WERI-Rb-1 (cell line): ENCODE data around the gene ANKMY2.

Source experiments
- DNase-seq: peaks from one replicate; pipeline ENCODE4 v3.0.0-alpha.2; 2020
- H3K27ac ChIP-seq: fragments of 250-450 bp; sonication (Bioruptor Pico); 2 replicates; pipeline ENCODE4 v1.5.1; 2020; ENCODE audit warnings: mild to moderate bottlenecking, moderate library complexity
- H3K27me3 ChIP-seq: fragments of 250-450 bp; sonication (Bioruptor Pico); 2 replicates; pipeline ENCODE4 v1.5.1; 2021; ENCODE audit warnings: mild to moderate bottlenecking, low read depth, moderate library complexity; ENCODE audit not compliant: insufficient read depth, severe bottlenecking
- H3K36me3 ChIP-seq: fragments of 250-450 bp; sonication (Bioruptor Pico); 2 replicates; pipeline ENCODE4 v1.5.1; 2020; ENCODE audit warnings: mild to moderate bottlenecking, moderate library complexity
- H3K4me3 ChIP-seq: 2 replicates; pipeline ENCODE4 v1.5.1; 2011; ENCODE audit warnings: low read depth, mild to moderate bottlenecking, control low read depth, low read length
- H3K9me3 ChIP-seq: fragments of 250-450 bp; sonication (Bioruptor Pico); 2 replicates; pipeline ENCODE4 v1.5.1; 2021; ENCODE audit warnings: mild to moderate bottlenecking, moderate library complexity; ENCODE audit not compliant: severe bottlenecking
- CTCF ChIP-seq: IDR thresholded peaks from 2 replicates; pipeline ENCODE4 v1.5.1; 2011; ENCODE audit warnings: low read depth, mild to moderate bottlenecking, control low read depth, inconsistent platforms, low read length

ANKMY2 gene

GRCh38 chr7:16587129-16587528 is 58.4 kb downstream of the ANKMY2 start:
- H3K36me3 ChIP-seq = no peaks in the 10 kb centered on the region
- DNase-seq = no peak
- no peak for TF ChIP-seq CTCF
- no peaks in the 10 kb centered on the region for H3K27me3 ChIP-seq
- H3K4me3 ChIP-seq = no peak overlapping the region; the same call in 1 of the 2 replicates
- no peak overlapping the region for H3K27ac ChIP-seq
- no peaks in the 10 kb centered on the region for H3K9me3 ChIP-seq

GRCh38 chr7:16586081-16586874 is 59.3 kb downstream of the ANKMY2 start:
- no peaks in the 10 kb centered on the region for H3K36me3 ChIP-seq
- no peak overlapping the region for H3K27ac ChIP-seq
- no peaks in the 10 kb centered on the region for H3K27me3 ChIP-seq
- no peak overlapping the region for H3K4me3 ChIP-seq
- no peaks in the 10 kb centered on the region for H3K9me3 ChIP-seq
- TF ChIP-seq CTCF = no peak
- no peak for DNase-seq

GRCh38 chr7:16585540-16585939 is 60.0 kb downstream of the ANKMY2 start:
- no peak for DNase-seq
- H3K27me3 ChIP-seq = no peaks in the 10 kb centered on the region
- TF ChIP-seq CTCF = no peak
- H3K4me3 ChIP-seq = no peak overlapping the region
- no peaks in the 10 kb centered on the region for H3K9me3 ChIP-seq
- no peaks in the 10 kb centered on the region for H3K36me3 ChIP-seq
- H3K27ac ChIP-seq = no peak overlapping the region

GRCh38 chr7:16583834-16584233 is 61.7 kb downstream of the ANKMY2 start:
- no peak for DNase-seq
- Histone ChIP-seq H3K9me3 (no peaks in the 10 kb centered on the region), H3K27me3 (no peaks in the 10 kb centered on the region), H3K27ac (no peak overlapping the region), H3K4me3 (no peak overlapping the region), H3K36me3 (no peaks in the 10 kb centered on the region)
- no peak for TF ChIP-seq CTCF

- H3K4me3 ChIP-seq = no peak overlapping the region
- no peak overlapping the region for H3K27ac ChIP-seq
- no peaks in the 10 kb centered on the region for H3K27me3 ChIP-seq
- no peaks in the 10 kb centered on the region for H3K9me3 ChIP-seq
- no peak for TF ChIP-seq CTCF
- no peaks in the 10 kb centered on the region for H3K36me3 ChIP-seq
- DNase-seq = no peak
Observed at GRCh38 chr7:16581286-16581685, 64.3 kb downstream of the ANKMY2 start.

- DNase-seq = no peak
- Histone ChIP-seq H3K27ac (no peak overlapping the region), H3K36me3 (no peaks in the 10 kb centered on the region), H3K4me3 (no peak overlapping the region), H3K27me3 (no peaks in the 10 kb centered on the region), H3K9me3 (no peaks in the 10 kb centered on the region)
- no peak for TF ChIP-seq CTCF
Observed at GRCh38 chr7:16579216-16579615, 66.3 kb downstream of the ANKMY2 start.
